ENCODE results near the gene PUM1.

Gene PUM1

GRCh38 chr1:30906631-30907441, 158.7 kb downstream of the PUM1 start:
- DNase-seq (ENCODE audit: low read depth), result no peak

DNA sequence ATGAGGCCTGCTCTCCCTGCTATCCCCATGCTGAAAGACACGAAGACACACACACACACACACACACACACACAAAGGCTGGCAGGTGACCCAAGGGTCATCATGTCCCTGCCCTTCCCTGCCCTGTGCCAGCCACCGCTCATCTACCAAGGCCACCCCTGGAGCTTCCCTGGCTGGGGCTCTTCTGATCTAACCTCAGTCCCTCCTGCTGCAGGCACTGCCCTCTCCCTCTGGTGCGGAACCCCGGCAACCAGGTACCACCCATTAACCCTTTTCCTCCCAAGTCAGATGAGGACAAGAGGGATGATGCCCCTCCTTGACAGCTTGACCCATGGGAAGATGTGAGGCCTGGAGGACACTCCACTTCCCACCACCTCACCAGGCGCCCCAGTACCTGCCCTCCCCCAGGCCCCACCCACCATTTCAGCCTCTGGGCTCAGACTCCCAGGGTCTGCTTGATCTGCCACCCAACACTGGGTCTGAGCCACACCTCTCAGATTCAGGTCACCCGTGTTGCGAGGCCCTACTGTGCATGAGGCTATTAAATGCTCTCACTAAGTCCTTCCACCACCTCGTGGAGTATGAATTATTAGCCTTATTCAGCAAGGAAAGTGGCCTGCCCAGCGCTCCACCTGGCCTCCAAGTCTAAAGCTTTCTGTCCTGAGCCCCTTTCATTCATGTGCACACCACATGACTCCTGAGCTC, 159.4 kb downstream of the PUM1 start:
- DNase-seq (ENCODE audit: low read depth), result no peak

GRCh38 chr1:30905403-30905802, 160.1 kb downstream of the PUM1 start:
- DNase-seq (ENCODE audit: low read depth), result no peak

DNA sequence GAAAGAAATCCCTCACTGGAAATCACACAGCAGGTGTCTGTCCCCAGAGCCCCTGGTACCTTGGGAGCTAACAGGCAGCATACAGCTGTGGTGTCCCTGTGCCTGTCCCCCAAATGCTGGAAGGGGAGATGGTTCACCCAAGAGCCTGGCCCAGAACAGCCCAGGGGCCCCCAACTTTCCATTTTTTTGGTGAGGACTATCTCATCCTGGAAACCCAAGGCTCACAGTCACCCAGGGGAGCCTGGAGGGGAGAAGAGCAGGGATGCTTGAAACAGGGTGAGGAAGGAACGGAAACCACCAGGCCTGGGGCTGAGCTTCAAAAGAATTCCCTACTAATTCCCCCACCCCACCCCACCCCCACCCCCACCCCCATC, 160.6 kb downstream of the PUM1 start:
- no peak for DNase-seq (ENCODE audit: low read depth)

DNA sequence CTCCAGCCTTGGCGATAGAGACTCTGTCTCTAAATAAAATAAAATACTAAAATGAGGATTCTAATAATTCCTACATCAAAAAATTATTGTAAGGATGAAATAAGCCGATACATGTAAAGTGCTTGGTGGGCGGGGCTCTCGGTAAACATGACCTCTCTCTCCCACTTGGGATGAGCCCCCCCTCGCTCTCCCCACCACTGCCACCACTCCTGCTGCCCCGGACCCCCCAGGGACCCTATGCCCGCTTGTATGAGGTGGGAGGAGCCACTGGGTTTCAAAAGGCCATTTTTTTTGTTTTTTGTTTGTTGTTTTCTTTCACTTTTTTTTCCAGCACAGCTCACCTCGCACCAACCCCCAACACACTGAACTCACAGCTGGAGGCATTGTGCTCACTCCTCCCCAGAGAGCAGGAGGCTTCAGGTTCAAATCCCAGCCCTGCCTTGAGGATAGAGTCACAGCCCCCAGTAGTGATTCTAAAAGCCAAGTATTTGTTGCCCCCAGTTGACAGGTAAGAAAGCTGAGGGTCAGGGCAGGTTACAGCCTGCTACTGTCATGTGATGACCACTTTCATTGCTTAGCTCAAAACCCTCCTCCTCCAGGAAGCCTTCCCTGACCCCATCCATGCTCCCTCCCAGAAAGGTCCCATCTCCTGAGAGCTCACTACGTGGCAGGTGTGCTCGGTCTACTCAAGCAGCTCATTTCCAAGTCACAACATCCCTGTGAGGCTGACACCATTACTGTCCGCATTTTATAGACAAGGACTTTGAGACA, 161.1 kb downstream of the PUM1 start:
- no peak for DNase-seq (ENCODE audit: low read depth)

DNA sequence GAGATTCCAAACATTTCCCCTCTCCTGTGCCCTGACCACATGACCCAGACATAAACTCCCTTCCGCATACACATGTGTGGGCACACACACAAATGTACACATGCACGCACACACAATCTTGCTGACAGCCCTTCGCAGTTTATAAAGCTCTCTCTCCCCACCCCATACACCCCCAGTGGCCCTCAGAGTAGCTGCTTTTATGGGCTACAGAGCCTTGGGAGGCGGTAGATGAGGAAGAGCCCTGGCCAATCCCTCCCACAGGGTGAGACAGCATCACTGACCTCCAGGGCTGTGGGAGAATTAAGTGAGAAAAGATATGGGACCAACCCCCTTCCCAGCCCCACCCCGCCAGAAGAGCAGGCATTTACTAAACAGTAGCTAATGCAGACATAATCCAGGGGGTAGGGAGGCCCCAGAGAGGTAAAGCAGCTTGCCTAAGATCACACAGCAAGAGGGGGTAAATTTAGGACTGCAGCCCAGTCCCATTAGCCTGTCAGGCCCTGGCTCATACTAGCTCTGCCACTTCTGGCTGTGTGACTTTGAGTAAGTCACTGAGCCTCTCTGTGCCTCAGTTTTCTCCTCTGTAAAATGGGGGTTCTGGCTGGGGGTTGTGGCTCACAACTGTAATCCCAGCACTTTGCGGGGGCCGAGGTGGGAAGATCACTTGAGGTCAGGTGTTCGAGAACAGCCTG, 162.0 kb downstream of the PUM1 start:
- no peak for DNase-seq (ENCODE audit: low read depth)

GRCh38 chr1:30902593-30903290, 162.8 kb downstream of the PUM1 start:
- DNase-seq (ENCODE audit: low read depth), result no peak

GRCh38 chr1:30901798-30902581, 163.5 kb downstream of the PUM1 start:
- no peak for DNase-seq (ENCODE audit: low read depth)

GRCh38 chr1:30900931-30901560, 164.5 kb downstream of the PUM1 start:
- DNase-seq (ENCODE audit: low read depth), result no peak

DNA sequence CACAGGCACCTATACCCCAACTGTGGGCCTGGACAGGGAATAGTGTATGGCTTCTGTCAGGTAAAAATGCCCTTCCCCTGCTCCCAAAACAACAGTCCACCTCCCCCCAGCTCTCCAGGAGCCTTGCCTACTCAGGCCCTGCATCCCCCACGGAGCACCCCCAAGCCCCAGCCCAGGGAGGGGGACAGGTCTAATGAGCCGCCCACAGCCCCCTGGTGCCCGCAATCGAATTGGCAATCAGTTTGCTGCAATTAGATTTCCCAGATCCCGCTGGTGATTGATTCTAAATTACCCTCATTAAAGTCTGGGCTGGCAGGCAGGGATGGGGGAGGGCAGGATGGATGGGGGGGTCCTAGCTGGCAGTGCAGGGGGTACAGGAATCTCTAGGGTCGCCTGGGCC, 165.0 kb downstream of the PUM1 start:
- DNase-seq (ENCODE audit: low read depth), result no peak

- no peak for DNase-seq (ENCODE audit: low read depth)
These were observed 165.7 kb downstream of the PUM1 start for GRCh38 chr1:30899577-30900389.

DNA sequence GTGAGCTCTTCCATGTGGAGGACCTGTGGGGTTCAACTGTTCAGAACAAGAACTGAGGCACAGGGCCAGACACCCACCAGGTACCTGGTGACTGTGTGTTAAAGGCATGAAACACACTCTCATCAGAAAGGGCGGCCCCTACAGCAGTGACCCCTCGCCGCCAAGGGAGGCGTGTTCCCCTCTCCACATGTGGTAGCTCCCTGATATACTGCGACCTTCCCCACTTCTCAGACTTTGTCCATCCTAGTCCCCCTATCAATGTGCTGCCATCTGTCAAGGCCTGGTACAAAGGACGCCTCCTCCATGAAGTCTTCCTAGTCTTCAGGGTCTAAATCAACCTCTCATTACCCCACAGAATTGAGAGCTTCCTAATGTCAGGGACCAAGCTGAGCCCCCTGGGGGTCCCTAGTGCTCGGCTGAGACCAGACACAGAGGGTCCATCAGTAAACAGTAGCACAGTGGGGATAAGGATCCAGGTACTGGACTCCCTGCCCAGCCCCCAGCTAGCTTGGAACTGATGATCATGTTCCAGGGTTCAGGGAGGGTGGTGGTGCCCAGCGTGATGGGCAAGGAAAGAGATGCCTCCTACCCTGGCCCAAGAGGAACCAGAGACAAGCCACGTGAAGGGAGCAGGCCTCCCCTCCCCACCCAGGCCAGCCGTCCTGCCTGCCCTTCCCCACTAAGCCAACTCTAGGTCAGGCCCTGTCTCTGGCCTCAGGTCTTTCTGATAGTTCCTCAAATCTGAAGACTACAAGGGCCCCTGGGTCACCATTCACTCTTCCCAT, 167.3 kb downstream of the PUM1 start:
- no peak for DNase-seq (ENCODE audit: low read depth)

- no peak for DNase-seq (ENCODE audit: low read depth)
These were observed 168.6 kb downstream of the PUM1 start for GRCh38 chr1:30896905-30897304.

DNA sequence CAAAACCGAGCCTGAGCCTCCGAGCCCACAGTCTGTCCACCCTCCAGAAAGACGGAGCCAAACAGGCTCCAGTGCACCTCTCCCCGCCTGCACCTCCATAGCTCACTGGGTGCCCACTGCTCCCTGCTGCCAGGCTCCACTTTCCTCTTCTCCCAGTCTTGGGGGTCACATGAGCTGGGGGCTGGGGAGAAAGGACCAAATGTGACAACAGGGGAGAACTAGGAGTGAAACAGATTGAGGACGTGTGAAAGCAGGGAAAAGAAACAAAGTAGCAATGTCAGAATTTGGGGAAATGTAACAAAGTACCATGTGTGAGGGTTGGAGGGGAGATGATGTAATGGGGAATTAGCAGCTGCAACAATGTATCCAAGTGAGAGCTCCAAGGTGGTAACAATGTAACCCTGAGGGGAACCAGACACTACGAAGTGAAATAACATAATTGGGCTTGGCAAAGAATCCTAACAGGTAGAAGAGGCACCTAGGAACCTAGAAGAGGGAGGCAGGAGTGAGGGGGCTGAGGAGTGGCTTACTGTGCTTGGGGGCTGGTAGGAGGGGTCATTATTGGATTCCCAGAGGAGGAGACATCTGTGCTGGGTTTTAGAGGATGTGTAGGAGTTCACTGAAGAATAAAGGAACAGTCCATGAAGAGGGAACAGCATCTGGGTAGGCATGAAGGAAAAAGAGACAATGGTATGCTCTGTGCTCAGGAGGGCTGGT, 169.4 kb downstream of the PUM1 start:
- DNase-seq (ENCODE audit: low read depth), result no peak

- no peak for DNase-seq (ENCODE audit: low read depth)
These were observed 170.1 kb downstream of the PUM1 start for GRCh38 chr1:30895382-30895943.

DNA sequence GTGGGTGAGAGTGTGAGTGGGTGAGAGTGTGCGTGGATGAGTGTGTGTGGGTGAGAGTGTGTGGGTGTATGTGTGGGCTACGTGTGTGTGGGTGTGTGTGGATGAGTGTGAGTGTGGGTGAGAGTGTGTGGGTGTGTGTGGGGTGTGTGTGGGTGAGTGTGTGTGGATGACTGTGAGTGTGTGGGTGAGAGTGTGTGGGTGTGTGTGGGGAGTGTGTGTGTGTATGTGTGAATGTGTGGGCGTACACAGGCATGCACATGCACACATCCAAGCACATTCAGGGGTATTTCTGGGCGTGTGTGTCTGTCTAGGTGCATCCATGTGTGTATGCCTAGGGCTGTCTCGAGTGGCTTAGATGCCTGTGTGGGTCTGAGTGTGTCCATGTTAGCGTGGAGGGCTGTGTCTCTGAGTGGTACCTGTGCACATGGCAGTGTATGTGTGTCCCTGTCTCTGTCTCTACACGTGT, 171.0 kb downstream of the PUM1 start:
- no peak for DNase-seq (ENCODE audit: low read depth)

- DNase-seq (ENCODE audit: low read depth), result no peak
These were observed 171.6 kb downstream of the PUM1 start for GRCh38 chr1:30893776-30894507.
